ENCODE data around the gene SNAPC2. TPM values are rescaled to one million over a fixed set of nuclear protein-coding genes. Genes with fewer than 3 reads are reported as not detected.

Gene SNAPC2, protein sequence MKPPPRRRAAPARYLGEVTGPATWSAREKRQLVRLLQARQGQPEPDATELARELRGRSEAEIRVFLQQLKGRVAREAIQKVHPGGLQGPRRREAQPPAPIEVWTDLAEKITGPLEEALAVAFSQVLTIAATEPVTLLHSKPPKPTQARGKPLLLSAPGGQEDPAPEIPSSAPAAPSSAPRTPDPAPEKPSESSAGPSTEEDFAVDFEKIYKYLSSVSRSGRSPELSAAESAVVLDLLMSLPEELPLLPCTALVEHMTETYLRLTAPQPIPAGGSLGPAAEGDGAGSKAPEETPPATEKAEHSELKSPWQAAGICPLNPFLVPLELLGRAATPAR
- 18.4 and 19.5 TPM in 2 replicates for total RNA-seq

DNA sequence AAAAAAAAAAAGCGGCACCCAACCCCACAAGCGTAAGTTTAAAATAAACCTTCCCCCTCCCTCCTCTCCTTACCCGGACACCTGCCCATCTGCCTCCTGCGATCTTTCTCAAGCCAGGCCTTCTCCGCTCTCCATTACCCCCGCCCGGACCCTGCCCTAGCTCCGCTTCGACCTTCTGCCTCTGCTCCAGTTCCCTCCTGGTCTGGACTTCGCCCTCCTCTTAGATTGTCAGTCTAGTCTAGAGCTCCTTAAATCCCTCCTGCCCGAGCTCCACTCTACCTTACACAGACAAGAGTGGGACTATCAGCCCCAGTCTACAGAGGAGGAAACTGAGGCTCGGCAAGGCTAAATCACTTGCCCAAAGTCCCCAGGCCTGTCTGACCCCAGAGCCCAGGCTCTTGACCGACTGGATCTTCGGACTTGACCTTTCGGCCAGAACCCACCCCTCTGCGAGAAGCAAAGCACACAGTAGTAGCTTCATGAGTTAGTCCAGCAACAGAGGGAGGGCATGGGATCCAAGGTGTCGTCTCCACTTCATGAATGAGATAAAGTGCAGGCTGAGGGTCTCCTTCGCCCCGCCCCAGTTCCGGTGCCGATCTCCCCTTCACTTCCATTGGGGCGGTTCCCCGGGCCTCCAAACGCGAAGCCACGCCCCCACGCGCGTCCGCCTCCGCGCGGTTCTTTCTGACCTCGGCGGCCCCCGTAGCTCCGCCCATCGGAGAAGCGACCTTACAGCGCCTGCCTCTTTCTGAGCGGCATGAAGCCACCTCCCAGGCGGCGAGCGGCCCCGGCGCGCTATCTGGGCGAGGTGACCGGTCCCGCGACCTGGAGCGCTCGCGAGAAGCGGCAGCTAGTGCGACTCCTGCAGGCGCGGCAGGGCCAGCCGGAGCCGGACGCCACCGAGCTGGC is at the start of gene SNAPC2:
SNAPC2 (plus strand) TSS at position 729 of the 909 bp plus-strand sequence; CDS start at position 758, 29 bp downstream.
- Mint-ChIP-seq H3K9me3 (no peaks in the 10 kb centered on the region), H3K27ac (peak within 1 kb of the TSS; percentile 89), H3K4me1 (ENCODE audit: low read depth) (peaks cover 15% of the 10 kb centered on the region), H3K36me3 (ENCODE audit: low read depth) (peaks cover 6% of the 10 kb centered on the region), H3K27me3 (ENCODE audit: low read depth) (peaks cover 26% of the 10 kb centered on the region), H3K4me3 (ENCODE audit: low read depth) (peak within 1 kb of the TSS; percentile 82)
- DNase-seq (ENCODE audit: low spot score) = peak; percentile 96
- intact Hi-C loops (cut with micrococcal nuclease) = loop anchor here (1.0 to 2.0 kb wide), 3 partner anchors 17 to 57 kb away; partner anchors contain the start of genes MAP2K7 and TIMM44

DNA sequence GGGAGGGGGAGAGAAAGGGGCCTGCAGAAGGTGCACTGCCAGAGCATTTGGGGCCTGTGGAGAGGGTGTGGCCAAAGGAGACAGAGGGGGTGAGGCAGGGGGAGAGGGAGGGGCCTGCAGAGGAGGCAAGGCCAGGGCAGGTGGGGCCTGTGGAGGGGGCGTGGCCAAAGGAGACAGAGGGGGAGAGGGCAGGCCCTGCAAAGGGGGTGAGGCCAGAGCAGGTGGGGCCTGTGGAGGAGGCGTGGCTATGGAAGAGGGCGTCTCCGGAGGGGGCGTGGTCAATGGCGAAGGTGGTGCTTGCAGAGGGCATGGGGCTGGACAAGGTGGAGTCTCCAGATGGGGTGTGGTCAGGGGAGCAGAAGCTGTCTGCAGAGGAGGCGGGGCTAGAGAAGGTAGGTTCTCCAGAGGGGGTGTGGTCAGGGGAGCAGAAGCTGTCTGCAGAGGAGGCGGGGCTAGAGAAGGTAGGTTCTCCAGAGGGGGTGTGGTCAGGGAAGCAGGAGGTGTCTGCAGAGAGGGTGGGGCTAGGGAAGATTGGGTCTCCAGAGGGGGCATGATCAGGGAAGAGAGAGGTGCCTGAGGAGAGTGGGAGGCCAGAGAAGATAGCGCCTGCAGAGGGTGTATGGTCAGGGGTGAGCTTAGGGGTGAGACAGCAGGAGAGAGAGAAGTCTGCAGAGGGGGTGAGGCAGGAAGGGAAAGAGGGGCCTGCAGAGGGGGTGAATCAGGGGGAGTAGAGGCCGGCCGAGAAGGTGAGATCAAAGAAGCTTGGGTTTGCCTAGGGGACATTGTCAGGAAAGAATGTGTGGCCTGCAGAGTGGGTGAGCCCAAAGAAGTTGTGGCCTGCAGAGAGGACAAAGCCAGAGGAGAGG is 49.3 kb upstream of the SNAPC2 start:
- peaks cover 41% of the 10 kb centered on the region for H3K27me3 Mint-ChIP-seq (ENCODE audit: low read depth)
- H3K36me3 Mint-ChIP-seq (ENCODE audit: low read depth) = no peaks in the 10 kb centered on the region
- DNase-seq (ENCODE audit: low spot score) = peak; percentile 49
- H3K9me3 Mint-ChIP-seq = no peaks in the 10 kb centered on the region
- peaks cover 14% of the 10 kb centered on the region for H3K4me1 Mint-ChIP-seq (ENCODE audit: low read depth)
- peak overlapping the region; percentile 59 for H3K4me3 Mint-ChIP-seq (ENCODE audit: low read depth)
- no peak overlapping the region for H3K27ac Mint-ChIP-seq
- intact Hi-C loops (cut with micrococcal nuclease) = no loop called here

DNA sequence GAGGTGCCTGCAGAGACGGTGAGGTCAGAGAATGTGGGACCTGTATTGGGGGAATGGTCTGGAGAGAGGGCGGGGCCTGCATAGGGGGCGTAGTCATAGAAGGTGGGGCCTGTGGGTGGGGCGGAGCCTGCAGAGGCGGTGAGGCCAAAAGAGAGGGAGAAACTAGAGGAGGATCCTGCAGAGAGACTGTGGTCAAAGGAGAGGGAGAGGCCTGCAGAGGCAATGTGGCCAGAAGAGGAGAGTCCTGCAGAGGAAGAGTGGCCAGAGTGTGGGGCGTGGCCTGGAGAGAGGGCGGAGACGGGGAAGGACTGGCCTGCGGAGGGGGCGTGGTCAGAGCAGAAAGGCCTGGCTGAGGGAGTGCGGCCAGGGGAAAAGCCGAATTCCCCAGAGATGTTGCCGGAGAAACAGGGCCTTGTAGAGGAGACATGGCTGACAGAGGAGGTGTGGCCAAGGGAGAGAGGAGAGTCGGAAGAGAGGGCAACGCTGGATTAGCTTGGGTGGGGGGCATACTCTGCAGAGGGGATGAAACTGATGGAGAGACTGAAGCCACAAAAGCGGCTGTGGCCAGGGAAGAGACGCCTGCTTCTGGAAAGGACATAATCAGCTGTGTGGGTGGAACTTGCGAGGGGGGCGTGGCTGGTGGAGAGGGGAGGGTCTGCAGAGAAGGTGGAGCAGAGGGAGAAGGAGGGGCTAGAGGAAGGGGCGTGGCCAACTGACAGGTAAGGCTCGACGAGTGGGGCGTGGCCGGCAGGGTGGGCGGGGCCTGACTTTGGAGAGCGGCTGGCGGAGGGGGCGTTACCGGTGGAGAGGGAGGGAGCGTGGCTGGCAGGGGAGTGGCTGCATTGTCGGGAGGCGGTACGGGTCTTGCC is 48.5 kb upstream of the SNAPC2 start:
- Mint-ChIP-seq H3K36me3 (ENCODE audit: low read depth) (no peaks in the 10 kb centered on the region), H3K27ac (no peak overlapping the region), H3K9me3 (no peaks in the 10 kb centered on the region), H3K4me3 (ENCODE audit: low read depth) (peak overlapping the region; percentile 59), H3K4me1 (ENCODE audit: low read depth) (peaks cover 14% of the 10 kb centered on the region), H3K27me3 (ENCODE audit: low read depth) (peaks cover 45% of the 10 kb centered on the region)
- DNase-seq (ENCODE audit: low spot score) = peak; percentile 71
- intact Hi-C loops (cut with micrococcal nuclease) = no loop called here

DNA sequence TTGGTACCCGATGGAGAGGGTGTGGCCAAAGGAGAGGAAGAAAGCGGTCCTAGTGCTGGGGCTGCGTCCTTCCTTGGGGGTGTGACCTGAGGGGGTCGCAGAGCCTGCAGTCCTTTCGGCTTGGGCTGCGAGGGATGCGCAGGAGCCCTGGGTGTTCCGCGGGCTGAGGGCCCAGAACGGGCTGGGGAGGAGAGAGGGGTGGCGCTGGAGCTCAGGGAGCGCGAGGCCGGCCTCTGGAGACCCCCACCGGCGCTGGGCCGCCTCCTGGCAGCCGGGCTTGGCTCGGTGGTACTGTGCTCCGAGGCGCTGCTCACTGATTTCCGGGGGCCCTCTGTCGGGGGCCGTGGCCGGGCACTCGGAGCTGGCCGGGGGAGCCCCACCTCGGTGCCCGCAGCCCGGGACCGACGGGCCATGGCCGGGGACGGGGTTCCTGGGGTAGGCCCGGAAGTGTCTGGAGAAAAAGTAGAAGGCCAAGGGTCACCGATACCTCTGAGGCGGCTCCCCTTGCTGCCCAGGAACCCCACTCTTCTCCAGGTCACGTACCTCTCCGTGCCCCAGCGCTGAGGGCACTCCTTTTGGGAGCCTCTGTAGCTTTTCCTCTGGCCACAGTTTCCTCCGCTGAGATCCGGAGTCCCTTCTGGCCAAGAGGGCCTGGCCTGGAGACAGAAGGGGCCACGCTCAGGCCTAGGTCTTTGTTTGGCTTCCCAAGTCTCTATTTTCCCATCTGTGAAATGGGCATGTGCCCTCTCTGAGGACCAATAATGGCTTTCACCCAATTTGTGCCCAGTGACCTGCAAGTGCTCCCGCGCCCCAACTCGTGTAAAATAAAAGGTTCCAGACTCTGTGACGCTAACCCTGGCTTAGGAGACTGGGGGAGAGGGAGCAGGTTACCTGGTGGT is 47.6 kb upstream of the SNAPC2 start:
- H3K36me3 Mint-ChIP-seq (ENCODE audit: low read depth) = no peaks in the 10 kb centered on the region
- peaks cover 14% of the 10 kb centered on the region for H3K4me1 Mint-ChIP-seq (ENCODE audit: low read depth)
- DNase-seq (ENCODE audit: low spot score) = no peak
- H3K4me3 Mint-ChIP-seq (ENCODE audit: low read depth) = no peak overlapping the region
- H3K9me3 Mint-ChIP-seq = no peaks in the 10 kb centered on the region
- peaks cover 39% of the 10 kb centered on the region for H3K27me3 Mint-ChIP-seq (ENCODE audit: low read depth)
- H3K27ac Mint-ChIP-seq = no peak overlapping the region
- intact Hi-C loops (cut with micrococcal nuclease) = no loop called here

DNA sequence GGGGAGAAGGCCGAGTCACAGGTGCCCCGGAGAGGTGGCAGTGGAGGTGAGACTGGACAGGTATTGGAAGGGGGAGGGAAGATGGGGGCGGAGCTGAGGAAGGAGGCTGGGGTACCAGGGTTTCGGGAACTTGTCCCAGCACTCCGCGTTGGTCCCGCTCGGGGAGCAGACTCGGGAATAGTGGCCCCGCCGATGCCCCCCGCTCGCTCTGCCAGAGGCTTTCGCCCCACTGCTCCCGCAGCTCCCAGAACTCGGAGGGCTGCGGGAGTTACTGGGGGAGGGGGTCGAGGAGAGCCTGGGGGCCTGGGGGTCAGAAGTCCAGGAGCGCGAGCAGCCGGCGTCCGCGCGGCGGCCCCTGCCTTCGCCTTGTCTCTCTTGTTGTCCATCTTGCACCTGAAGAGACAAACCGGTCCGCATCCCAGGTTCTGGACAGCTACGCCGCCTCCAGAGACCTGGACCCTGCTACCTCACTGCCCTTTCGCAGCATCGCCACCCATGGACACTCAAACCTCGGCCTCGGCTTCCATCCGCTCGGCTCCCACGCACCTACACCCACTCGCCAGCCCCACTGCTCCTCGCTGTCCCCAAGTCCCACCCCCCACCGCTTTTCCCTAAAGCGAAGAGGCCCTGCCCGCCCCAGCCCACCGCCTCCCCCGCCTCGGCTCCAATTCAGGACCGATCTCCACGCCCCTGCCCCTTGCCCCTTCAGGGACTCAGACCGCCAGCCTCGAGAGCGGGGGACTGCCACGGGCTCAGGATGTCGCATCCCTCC is 46.6 kb upstream of the SNAPC2 start:
- intact Hi-C loops (cut with micrococcal nuclease) = no loop called here
- peaks cover 14% of the 10 kb centered on the region for H3K4me1 Mint-ChIP-seq (ENCODE audit: low read depth)

DNA sequence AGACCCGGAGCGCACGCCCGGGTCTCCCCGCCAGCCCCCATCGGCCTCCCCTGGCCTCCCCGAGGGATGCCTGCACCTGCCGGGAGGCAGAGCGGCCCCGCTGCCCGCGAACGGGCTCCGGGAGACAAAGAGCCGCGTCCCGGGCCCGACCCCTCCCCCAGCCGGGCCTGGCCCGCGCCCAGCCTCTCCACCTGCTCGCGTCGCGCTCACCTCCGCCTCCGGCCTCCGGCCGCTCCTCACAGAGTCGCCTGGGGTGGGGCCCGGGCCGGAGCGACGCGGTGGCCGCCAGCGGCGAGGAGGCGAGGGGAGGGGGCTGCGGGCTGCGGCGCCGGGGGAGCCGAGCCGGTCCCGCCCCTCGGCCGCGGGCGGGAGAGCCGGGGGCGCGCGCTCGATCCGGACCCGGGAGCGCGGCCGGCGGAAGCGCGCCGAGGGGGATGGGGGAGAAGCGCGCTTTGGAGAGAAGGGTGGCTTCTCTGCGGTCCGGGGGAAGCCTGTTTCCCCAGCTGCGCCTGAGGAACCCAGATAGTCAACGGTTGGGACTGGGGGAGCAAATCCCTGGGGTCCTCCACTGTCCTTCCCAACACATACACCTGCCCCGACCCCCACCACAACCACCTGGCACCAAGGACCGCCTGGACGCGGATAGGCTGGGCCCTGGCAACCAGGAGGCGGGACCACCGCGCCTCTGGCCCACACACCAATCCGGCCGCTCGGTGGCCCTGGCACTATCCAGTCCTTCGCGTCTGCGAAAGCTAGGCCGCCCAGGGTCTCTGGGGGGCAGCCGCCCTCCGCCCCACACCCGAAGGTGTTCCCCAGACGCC is 45.9 kb upstream of the SNAPC2 start, which contains the start of gene PRR36:
PRR36 (minus strand) TSS at position 315 of the 821 bp plus-strand sequence. CDS start 701 bp downstream, outside the sequence.
- Mint-ChIP-seq H3K36me3 (ENCODE audit: low read depth) (no peaks in the 10 kb centered on the region), H3K4me3 (ENCODE audit: low read depth) (peak within 1 kb of the TSS; percentile 63), H3K9me3 (no peaks in the 10 kb centered on the region), H3K27me3 (ENCODE audit: low read depth) (peaks cover 38% of the 10 kb centered on the region), H3K4me1 (ENCODE audit: low read depth) (peaks cover 14% of the 10 kb centered on the region), H3K27ac (no peak within 1 kb of the TSS)
- DNase-seq (ENCODE audit: low spot score) = no peak
- intact Hi-C loops (cut with micrococcal nuclease) = no loop called here

More for the DNA sequence above, 46.6 kb upstream of the SNAPC2 start:
- no peak for DNase-seq (ENCODE audit: low spot score)
- Mint-ChIP-seq H3K9me3 (no peaks in the 10 kb centered on the region), H3K27ac (no peak overlapping the region), H3K4me3 (ENCODE audit: low read depth) (peak overlapping the region; percentile 63), H3K27me3 (ENCODE audit: low read depth) (peaks cover 38% of the 10 kb centered on the region), H3K36me3 (ENCODE audit: low read depth) (no peaks in the 10 kb centered on the region)

DNA sequence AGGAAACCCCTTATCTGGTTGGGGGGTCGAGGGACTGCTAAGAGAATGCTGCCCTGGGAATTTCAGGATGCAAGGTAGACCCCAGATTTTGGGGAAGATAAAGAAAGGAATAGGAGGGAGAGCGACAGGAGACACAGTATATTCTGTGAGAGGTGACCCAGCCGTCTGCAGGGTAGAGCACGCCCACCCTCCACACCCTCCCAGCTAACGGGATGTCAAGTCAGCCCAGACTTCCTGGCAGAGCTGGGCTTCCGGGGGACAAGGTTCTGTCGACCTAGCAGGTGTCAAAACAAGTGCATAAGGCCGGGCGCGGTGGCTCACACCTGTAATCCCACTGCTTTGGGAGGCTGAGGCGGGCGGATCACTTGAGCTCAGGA is 45.3 kb upstream of the SNAPC2 start:
- Mint-ChIP-seq H3K27ac (no peak overlapping the region), H3K27me3 (ENCODE audit: low read depth) (peaks cover 38% of the 10 kb centered on the region), H3K4me3 (ENCODE audit: low read depth) (no peak overlapping the region), H3K4me1 (ENCODE audit: low read depth) (peaks cover 14% of the 10 kb centered on the region), H3K9me3 (no peaks in the 10 kb centered on the region), H3K36me3 (ENCODE audit: low read depth) (no peaks in the 10 kb centered on the region)
- DNase-seq (ENCODE audit: low spot score) = no peak
- intact Hi-C loops (cut with micrococcal nuclease) = no loop called here

DNA sequence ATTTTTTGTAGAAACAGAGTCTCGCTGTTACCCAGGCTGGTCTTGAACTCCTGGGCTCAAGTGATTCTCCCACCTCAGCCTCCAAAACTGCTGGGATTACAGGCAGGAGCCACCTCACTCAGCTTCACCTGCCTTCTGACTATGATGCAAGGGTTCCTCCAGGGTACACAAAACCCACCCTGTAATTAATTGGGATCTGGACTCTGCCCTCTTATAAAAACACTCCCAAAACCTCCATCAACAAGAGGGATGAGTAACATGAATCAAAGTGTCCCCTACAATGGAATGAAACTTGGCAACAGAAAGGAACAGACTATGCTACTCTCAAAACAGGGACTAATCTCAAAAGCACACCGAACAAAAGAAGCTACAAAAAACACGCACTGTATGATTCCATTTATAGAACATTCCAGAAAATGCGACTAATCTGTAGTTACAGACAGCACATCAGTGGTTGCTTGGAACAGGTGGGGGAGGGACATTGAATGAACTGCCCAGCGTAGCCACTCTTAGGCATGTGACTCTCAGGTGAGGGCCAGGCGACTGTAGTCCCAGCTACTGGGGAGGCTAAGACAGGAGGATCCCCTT is 42.8 kb upstream of the SNAPC2 start:
- Mint-ChIP-seq H3K4me3 (ENCODE audit: low read depth) (no peak overlapping the region), H3K9me3 (no peaks in the 10 kb centered on the region), H3K4me1 (ENCODE audit: low read depth) (peaks cover 3% of the 10 kb centered on the region), H3K27ac (no peak overlapping the region), H3K27me3 (ENCODE audit: low read depth) (peaks cover 27% of the 10 kb centered on the region), H3K36me3 (ENCODE audit: low read depth) (no peaks in the 10 kb centered on the region)
- DNase-seq (ENCODE audit: low spot score) = no peak
- intact Hi-C loops (cut with micrococcal nuclease) = no loop called here

DNA sequence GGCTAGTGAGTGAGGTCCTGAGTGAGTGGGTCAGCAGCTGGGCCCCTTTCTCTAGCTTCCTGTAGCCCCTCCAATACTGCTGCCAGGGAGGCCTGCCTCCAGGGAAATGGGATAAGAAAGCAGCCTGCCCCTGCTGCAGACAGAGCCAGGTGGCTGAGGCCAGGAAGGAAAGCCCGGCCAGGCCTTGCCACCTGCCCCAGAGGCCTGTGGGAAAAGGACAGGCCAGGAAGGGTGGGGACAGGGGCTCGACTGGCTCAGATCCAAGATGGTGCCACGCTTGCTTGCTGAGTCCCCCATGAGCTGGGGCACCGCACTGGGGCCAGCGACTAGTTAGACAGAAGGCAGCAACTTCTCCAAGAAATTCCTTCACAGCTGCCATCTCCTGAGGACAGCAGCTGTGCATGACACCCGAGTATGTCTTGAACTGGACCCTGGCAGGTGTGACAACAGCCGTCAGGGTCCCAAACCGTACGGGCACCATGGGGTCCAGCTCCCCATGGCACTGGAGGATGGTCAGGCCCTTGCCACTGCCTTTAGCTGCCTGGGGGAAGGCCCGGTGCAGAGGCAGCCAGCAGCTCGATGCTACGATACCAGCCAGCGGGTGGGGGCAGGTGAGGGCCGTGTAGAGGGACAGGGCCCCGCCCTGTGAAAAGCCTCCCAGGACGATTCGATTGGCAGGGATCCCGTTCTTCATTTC is 40.9 kb upstream of the SNAPC2 start:
- no peak overlapping the region for H3K27ac Mint-ChIP-seq
- H3K4me1 Mint-ChIP-seq (ENCODE audit: low read depth) = peaks cover 1% of the 10 kb centered on the region
- H3K27me3 Mint-ChIP-seq (ENCODE audit: low read depth) = peaks cover 20% of the 10 kb centered on the region
- intact Hi-C loops (cut with micrococcal nuclease) = no loop called here
- H3K36me3 Mint-ChIP-seq (ENCODE audit: low read depth) = no peaks in the 10 kb centered on the region
- H3K4me3 Mint-ChIP-seq (ENCODE audit: low read depth) = no peak overlapping the region
- H3K9me3 Mint-ChIP-seq = no peaks in the 10 kb centered on the region
- DNase-seq (ENCODE audit: low spot score) = no peak

All from activated T-helper 2 cell treated with anti-CD3 and anti-CD28 coated beads, Interferon-gamma antibody, Interleukin-2, Interleukin-4, amounts not matched to agents 10 μg/mL and 5 μg/mL and 100 μg/mL, durations not matched to agents 14 hours and 24 hours and 36 hours (primary cell).